ENCODE measurements around the gene IFT22. TPM values are rescaled to one million over a fixed set of nuclear protein-coding genes. Genes with fewer than 3 reads are reported as not detected.

The IFT22 gene
- total RNA-seq, 1 donor from 2014 or later = 37.3 TPM

GRCh38 chr7:101328159-101328558, 6.5 kb upstream of the IFT22 start:
- Histone ChIP-seq H3K4me3 (ENCODE audit: low read depth, low read length) (no peak overlapping the region), H3K36me3 (ENCODE audit: control insufficient read depth, insufficient read depth, low read length) (no peaks in the 10 kb centered on the region), H3K27me3 (ENCODE audit: control insufficient read depth, insufficient read depth, low read length) (peaks cover 4% of the 10 kb centered on the region)
- no peak for TF ChIP-seq CTCF (IDR thresholded peaks at IDR 0.05; ENCODE audit: insufficient read depth, low read length, poor library complexity, severe bottlenecking)
- no peak for DNase-seq (ENCODE audit: low read depth)

GRCh38 chr7:101319401-101319800, 2.2 kb downstream of the IFT22 start:
- Histone ChIP-seq H3K36me3 (ENCODE audit: control insufficient read depth, insufficient read depth, low read length) (peaks cover 1% of the 10 kb centered on the region), H3K27me3 (ENCODE audit: control insufficient read depth, insufficient read depth, low read length) (peaks cover 4% of the 10 kb centered on the region), H3K4me3 (ENCODE audit: low read depth, low read length) (no peak overlapping the region)
- TF ChIP-seq CTCF (IDR thresholded peaks at IDR 0.05; ENCODE audit: insufficient read depth, low read length, poor library complexity, severe bottlenecking) = no peak
- DNase-seq (ENCODE audit: low read depth) = no peak

- Histone ChIP-seq H3K27me3 (ENCODE audit: control insufficient read depth, insufficient read depth, low read length) (no peaks in the 10 kb centered on the region), H3K4me3 (ENCODE audit: low read depth, low read length) (no peak overlapping the region), H3K36me3 (ENCODE audit: control insufficient read depth, insufficient read depth, low read length) (peaks cover 1% of the 10 kb centered on the region)
- peak; percentile 70 for TF ChIP-seq CTCF (IDR thresholded peaks at IDR 0.05; ENCODE audit: insufficient read depth, low read length, poor library complexity, severe bottlenecking)
- no peak for DNase-seq (ENCODE audit: low read depth)
These were observed 6.3 kb downstream of the IFT22 start for GRCh38 chr7:101315336-101315735.

DNA sequence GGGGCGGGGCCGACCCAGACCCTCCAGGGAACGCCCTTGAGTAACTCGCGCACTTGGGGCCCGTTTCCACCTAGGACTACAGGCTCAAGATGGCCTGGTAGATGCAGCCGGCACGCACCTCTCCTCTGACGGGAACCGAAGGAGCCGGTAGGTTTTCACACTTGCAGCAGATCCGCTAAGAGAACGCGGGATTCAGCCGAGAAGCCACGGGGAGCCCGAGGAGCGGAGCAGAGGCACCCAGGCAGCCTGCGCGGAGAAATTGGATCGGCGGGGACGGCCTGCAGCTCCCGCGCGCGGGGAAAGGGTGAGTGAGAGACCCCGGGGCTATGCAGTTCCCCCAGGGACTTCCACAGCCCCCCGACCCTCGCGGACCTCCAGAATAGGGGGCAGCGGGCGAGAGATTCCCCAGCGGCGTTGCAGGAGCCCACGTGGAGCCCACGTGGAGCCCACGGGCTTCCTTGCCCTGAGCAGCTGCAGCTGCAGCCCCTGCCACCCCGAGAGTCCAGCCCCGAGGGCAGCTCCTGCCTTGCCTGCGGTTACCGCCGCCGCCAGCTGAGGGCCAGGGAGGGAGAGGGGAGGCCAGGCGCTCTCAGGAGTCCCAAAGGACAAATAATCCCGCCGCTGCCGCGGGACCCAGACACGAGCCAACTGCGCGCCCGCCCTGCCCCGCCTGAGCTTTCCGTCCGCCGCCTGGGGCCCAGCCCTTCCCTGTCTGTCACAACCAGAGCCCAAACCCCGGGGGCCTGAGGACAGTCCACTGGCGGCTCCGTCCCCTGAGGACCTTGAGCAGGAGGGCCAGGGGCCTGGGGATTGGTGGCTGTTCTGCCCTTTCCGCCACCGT, 13.1 kb downstream of the IFT22 start:
- Histone ChIP-seq H3K4me3 (ENCODE audit: low read depth, low read length) (peak overlapping the region; percentile 39), H3K36me3 (ENCODE audit: control insufficient read depth, insufficient read depth, low read length) (no peaks in the 10 kb centered on the region), H3K27me3 (ENCODE audit: control insufficient read depth, insufficient read depth, low read length) (peaks cover 3% of the 10 kb centered on the region)
- TF ChIP-seq CTCF (IDR thresholded peaks at IDR 0.05; ENCODE audit: insufficient read depth, low read length, poor library complexity, severe bottlenecking) = no peak
- DNase-seq (ENCODE audit: low read depth) = no peak

DNA sequence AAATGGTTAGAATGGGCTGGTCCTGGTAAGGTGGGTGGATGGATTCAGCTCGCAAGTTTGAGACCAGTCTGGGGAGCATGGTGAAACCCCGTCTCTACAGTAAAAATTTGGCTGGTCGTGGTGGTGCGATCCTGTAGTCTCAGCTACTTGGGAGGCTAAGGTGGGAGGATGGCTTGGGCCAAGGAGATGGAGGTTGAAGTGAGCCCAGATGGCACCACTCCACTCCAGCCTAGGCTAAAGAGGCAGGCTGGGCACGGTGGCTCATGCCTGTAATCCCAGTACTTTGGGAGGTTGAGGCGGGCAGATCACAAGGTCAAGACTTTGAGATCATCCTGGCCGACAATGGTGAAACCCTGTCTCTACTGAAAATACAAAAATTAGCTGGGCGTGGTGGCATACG, 15.3 kb downstream of the IFT22 start:
- no peak for TF ChIP-seq CTCF (IDR thresholded peaks at IDR 0.05; ENCODE audit: insufficient read depth, low read length, poor library complexity, severe bottlenecking)
- no peak for DNase-seq (ENCODE audit: low read depth)
- H3K36me3 ChIP-seq (ENCODE audit: control insufficient read depth, insufficient read depth, low read length) = no peaks in the 10 kb centered on the region
- no peak overlapping the region for H3K4me3 ChIP-seq (ENCODE audit: low read depth, low read length)
- H3K27me3 ChIP-seq (ENCODE audit: control insufficient read depth, insufficient read depth, low read length) = peaks cover 23% of the 10 kb centered on the region
